Pancreas (tissue), 10 donors: ENCODE measurements around the gene PAQR4. TPM values are rescaled to one million over a fixed set of nuclear protein-coding genes. Genes with fewer than 3 reads are reported as not detected.

Experiments
- ATAC-seq, 4 donors: fragments of 200-7000 bp; cut with Tn5 transposase; one replicate each; pipeline versions ENCODE4 v1.8.0 to v1.9.1; 2020; ENCODE audit warnings: mild to moderate bottlenecking in 4 of 4, moderate library complexity in 4 of 4
- DNase-seq, 6 donors: peaks; one replicate each; pipeline ENCODE4 v3.0.0-alpha.2; 2020
- FAIRE-seq: peaks from 2 replicates; lab custom pipeline; 2012; peaks lifted over from hg19 to GRCh38; lab: Jason Lieb, UNC
- H3K27ac ChIP-seq, 4 donors: fragments of 200-600 bp; sonication (generic); 1 replicate in 3 of 4; 2 replicates in 1 of 4; pipeline versions ENCODE4 v1.5.0 to v1.8.0; 2020
- H3K27me3 ChIP-seq, 4 donors: fragments of 200-600 bp; one replicate each; pipeline ENCODE4 v1.8.0; 2021
- H3K36me3 ChIP-seq, 3 donors: fragments of 200-600 bp; sonication (generic) in 1 of 3; one replicate each; pipeline versions ENCODE4 v1.5.0 to v1.8.0; 2020 to 2021
- H3K4me1 ChIP-seq, 3 donors: fragments of 200-600 bp; one replicate each; pipeline ENCODE4 v1.8.0; 2021
- H3K4me3 ChIP-seq, 4 donors: fragments of 200-600 bp; sonication (generic) in 2 of 4; one replicate each; pipeline versions ENCODE4 v1.5.0 to v1.8.0; 2020 to 2021
- H3K9me3 ChIP-seq, 4 donors: fragments of 200-600 bp; one replicate each; pipeline ENCODE4 v1.8.0; 2021
- WGBS, 2 donors: extraction: QIAGEN DNeasy Blood & Tissue Kit; methylation state at CpG; one replicate each; pipeline ENCODE4 v1.1.7; 2013; 5-methylcytosine and 5-hydroxymethylcytosine counted together
- intact Hi-C, 3 donors: fragments of 100-400 bp; cut with DNase I; formaldehyde crosslinking; loops; one replicate each; pipeline versions ENCODE4 v1.11.1 to v1.14.2; 2022
- polyA plus RNA-seq, 2 donors: library from polyadenylated mRNA; stranded (reverse); fragments of 200-250 nt; gene quantifications; one replicate each; pipeline ENCODE4 v1.2.3, GENCODE V29; 2013
- total RNA-seq, 6 donors: library from RNA; stranded (reverse); fragmentation: NEBNext Ultra II Directional in 4 of 6; extraction: Animal tissue kit (Norgen Biotek cat#: 25700) in 4 of 6; gene quantifications; one replicate each; pipeline versions ENCODE4 v1.2.1 to v1.2.4, GENCODE V29; 2021 to 2023
- TF ChIP-seq, protein P1 (sequence below), 4 donors: fragments of 200-600 bp; sonication (generic) in 3 of 4; IDR thresholded peaks; one replicate each; pipeline versions ENCODE4 v1.5.0 to v1.8.0; 2021; ENCODE audit warnings: antibody characterized with exemption in 4 of 4
- donor health status: healthy with polysubstance abuse.
- donor health status: DM: no; HTN: no; CAD: no; lungs with moderate emphysema.
- donor health status: DM: no; HTN: no; CAD: no.
- donor health status: control.
- donor health status: control.
- donor health status: Bipolar disorder and iron deficiency.
- donor health status: DM: yes; HTN: yes; CAD: no.
- donor health status: DM: no; HTN: no; CAD: no.
- donor health status: DM: no; HTN: no; CAD: no.
- donor health status: DM: yes; HTN: yes; CAD: no.

PAQR4 gene
- total and polyA plus RNA-seq, 8 donors, result 5.3 to 12.5 (median 6.6) TPM

DNA sequence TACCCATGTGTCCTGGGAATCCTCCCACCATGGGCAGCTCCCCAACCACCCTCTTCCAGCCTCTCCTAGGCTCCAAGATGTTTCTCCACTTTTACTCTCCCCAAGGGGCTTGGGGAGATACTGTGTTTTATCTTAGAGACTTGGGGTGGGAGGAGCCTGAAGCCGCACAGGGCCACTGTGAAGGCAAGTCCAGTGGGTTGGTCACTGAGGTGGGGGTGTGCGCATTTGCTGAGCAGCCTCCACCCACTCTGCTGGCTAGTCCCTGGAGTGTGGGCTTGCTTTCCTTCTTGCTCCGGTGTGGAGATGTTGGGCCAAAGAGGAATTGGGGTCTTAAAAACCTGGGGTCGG lies 39.5 kb downstream of the PAQR4 start:
- FAIRE-seq, result no peak
- Histone ChIP-seq H3K4me1 (peaks cover 41 to 56% (median 43%) of the 10 kb centered on the region in 3 donors), H3K4me3 (no peak overlapping the region), H3K27me3 (no peaks in the 10 kb centered on the region), H3K9me3 (no peaks in the 10 kb centered on the region), H3K36me3 (no peaks in the 10 kb centered on the region), H3K27ac (peak overlapping the region; percentile 53 to 93 (median 72))
- TF ChIP-seq, protein P1, sequence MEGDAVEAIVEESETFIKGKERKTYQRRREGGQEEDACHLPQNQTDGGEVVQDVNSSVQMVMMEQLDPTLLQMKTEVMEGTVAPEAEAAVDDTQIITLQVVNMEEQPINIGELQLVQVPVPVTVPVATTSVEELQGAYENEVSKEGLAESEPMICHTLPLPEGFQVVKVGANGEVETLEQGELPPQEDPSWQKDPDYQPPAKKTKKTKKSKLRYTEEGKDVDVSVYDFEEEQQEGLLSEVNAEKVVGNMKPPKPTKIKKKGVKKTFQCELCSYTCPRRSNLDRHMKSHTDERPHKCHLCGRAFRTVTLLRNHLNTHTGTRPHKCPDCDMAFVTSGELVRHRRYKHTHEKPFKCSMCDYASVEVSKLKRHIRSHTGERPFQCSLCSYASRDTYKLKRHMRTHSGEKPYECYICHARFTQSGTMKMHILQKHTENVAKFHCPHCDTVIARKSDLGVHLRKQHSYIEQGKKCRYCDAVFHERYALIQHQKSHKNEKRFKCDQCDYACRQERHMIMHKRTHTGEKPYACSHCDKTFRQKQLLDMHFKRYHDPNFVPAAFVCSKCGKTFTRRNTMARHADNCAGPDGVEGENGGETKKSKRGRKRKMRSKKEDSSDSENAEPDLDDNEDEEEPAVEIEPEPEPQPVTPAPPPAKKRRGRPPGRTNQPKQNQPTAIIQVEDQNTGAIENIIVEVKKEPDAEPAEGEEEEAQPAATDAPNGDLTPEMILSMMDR (IDR thresholded peaks at IDR 0.05), result no peak
- 63 to 76% methylated on average over 4 of the region's 4 CpGs for WGBS, 2 donors
- DNase-seq, result no peak
- no peak for ATAC-seq
- intact Hi-C loops, result no loop called here

DNA sequence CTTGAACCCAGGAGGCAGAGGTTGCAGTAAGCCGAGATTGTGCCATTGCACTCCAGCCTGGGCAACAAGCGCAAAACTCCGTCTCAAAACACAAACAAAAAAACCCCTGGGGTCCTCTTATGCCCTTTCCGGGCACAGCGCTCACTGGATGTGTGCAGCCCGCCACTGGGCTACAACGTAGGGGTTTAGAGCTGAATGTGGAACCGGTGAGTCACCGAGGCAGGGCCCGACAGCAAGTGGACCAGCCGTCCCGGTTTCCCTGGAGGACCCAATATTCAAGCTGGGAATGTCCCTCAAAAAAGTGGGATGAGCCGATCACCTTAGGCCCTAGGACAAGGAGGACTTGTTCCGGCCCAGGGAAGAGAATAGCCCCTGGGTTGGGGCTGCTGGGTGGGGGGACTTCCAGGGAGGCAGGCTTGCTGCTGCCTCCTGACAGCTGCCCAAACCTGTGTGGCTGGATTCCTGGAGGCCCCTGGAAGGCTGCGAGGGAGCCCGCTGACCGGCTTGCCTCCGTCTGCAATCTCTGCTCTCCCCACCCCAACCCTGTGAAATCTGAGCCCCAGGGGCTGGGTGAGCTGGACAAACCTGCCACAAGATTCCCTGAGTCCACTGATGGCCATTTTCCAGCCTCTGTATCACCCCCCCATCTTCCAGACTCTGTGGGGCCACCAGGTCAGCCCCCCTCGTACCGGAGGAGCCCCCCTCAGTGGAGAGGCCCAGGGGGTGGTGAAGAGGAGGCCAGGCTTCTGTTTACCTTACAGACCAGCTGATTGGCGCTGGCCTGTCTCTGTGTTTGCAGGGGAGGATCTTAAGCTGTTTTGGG lies 40.6 kb downstream of the PAQR4 start:
- ATAC-seq (peak; percentile 15 to 39 (median 27)), DNase-seq (peak; percentile 72 to 86 (median 79)), FAIRE-seq (no peak)
- intact Hi-C loops, result no loop called here
- Histone ChIP-seq H3K36me3 (no peaks in the 10 kb centered on the region), H3K27me3 (no peaks in the 10 kb centered on the region), H3K4me3 (no peak overlapping the region), H3K27ac (peak overlapping the region; percentile 35 to 93 (median 72)), H3K4me1 (peaks cover 41 to 56% (median 43%) of the 10 kb centered on the region in 3 donors), H3K9me3 (no peaks in the 10 kb centered on the region)
- WGBS, 2 donors, result 43 to 46% methylated on average over 19 to 21 of the region's 21 CpGs
- TF ChIP-seq, protein P1 (IDR thresholded peaks at IDR 0.05), result no peak

DNA sequence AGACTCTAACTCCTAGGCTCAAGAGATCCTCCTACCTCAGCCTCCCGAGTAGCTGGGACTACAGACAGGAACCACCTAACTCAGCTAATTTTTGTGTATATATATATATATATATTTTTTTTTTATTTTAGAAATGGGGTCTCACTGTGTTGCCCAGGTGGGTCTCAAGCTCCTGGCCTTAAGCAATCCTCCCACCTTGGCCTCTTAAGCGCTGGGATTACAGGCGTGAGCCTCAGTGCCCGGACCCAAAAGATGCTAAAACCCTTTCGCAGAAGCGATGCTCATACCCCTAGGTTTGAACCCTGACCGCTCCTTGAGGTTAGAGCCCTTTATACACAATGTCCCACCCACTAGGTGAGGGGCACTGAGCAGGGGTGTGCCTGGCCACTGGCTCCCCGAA lies 41.4 kb downstream of the PAQR4 start:
- Histone ChIP-seq H3K36me3 (no peaks in the 10 kb centered on the region), H3K27me3 (no peaks in the 10 kb centered on the region), H3K4me3 (no peak overlapping the region), H3K4me1 (peaks cover 41 to 56% (median 43%) of the 10 kb centered on the region in 3 donors), H3K9me3 (no peaks in the 10 kb centered on the region), H3K27ac (peak overlapping the region in 3 of 4 donors; percentile 35 to 93 (median 80))
- 90 to 96% methylated on average over 8 of the region's 8 CpGs for WGBS, 2 donors
- FAIRE-seq (no peak), DNase-seq (no peak), ATAC-seq (no peak)
- intact Hi-C loops, result no loop called here
- TF ChIP-seq, protein P1 (IDR thresholded peaks at IDR 0.05), result no peak

DNA sequence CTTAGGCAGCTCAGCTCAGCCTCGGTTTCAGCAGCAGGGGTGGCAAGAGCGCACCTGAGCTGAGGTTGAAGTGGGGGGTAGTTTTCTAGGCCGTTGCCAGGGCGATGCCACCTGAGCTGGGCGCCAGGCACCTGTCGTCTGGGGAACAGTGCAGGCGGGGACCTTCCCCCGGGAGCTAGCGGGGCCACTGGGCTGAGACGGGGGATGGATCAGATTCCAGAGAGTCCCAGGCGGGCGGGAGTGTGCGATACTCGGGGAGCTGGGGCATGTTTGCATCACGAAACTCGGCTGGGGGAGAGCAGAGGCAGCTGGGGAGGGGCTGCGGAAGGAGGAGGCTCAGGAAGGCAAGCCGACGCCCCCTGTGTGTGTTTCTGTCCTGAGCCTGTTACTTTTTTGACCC lies 43.1 kb downstream of the PAQR4 start:
- FAIRE-seq (no peak), ATAC-seq (peak; percentile 20 to 54 (median 38)), DNase-seq (peak in 3 of 6 donors; percentile 55 to 74 (median 62))
- no peaks in the 10 kb centered on the region for H3K36me3 ChIP-seq
- H3K4me1 ChIP-seq, result peaks cover 25 to 39% (median 33%) of the 10 kb centered on the region in 3 donors
- TF ChIP-seq, protein P1 (IDR thresholded peaks at IDR 0.05), result no peak
- intact Hi-C loops, result no loop called here
- H3K9me3 ChIP-seq, result no peaks in the 10 kb centered on the region
- WGBS, 2 donors, result 12 to 22% methylated on average over 19 of the region's 19 CpGs
- H3K27me3 ChIP-seq, result no peaks in the 10 kb centered on the region
- peak overlapping the region; percentile 22 to 70 (median 50) for H3K27ac ChIP-seq
- peak overlapping the region in 1 of 4 donors; percentile 20 for H3K4me3 ChIP-seq
